HEK293 (cell line): Measurements from ENCODE around the gene DPP6.

Experiments used
- CTCF ChIA-PET: fragments of 350-600 bp; formaldehyde crosslinking; extraction: SDS; loops from one replicate; lab custom pipeline; 2021; ENCODE audit warnings: antibody characterized with exemption; lab: Yijun Ruan, JAX
- POLR2A ChIA-PET: fragments of 300-600 bp; formaldehyde crosslinking; extraction: SDS; loops from one replicate; lab custom pipeline; 2020; ENCODE audit warnings: antibody characterized with exemption, inconsistent platforms; lab: Yijun Ruan, JAX
- H3K27ac ChIP-seq: fragments of 200-500 bp; sonication (Bioruptor generic); 2 replicates; pipeline ENCODE4 v1.5.1; 2014; ENCODE audit warnings: low read depth, low read length, control low read depth, inconsistent platforms; ENCODE audit errors: extremely low read depth
- H3K36me3 ChIP-seq, 2 experiments: fragments of 200-500 bp in 1 of 2; sonication (Bioruptor generic) in 1 of 2; 1 replicate in 1 of 2; 2 replicates in 1 of 2; pipeline ENCODE4 v1.5.1; 2014 to 2017; ENCODE audit warnings: inconsistent platforms in 2 of 2, low read length in 2 of 2; ENCODE audit not compliant: control insufficient read depth in 2 of 2, insufficient read depth in 1 of 2
- H3K4me1 ChIP-seq: fragments of 200-500 bp; sonication (Bioruptor generic); 2 replicates; pipeline ENCODE4 v1.5.1; 2014; ENCODE audit warnings: mild to moderate bottlenecking, low read length, inconsistent platforms; ENCODE audit not compliant: control insufficient read depth, insufficient read depth
- H3K4me3 ChIP-seq: 2 replicates; pipeline ENCODE4 v1.5.1; 2011; ENCODE audit warnings: low read depth, mild to moderate bottlenecking, control low read depth, low read length, moderate library complexity
- H3K9me3 ChIP-seq: fragments of 200-500 bp; sonication (Bioruptor generic); 2 replicates; pipeline ENCODE4 v1.5.1; 2014; ENCODE audit warnings: low read depth, low read length, inconsistent platforms; ENCODE audit not compliant: control insufficient read depth, insufficient read depth
- KLF10 ChIP-seq: fragments of 450-650 bp; IDR thresholded peaks from 2 replicates; pipeline ENCODE4 v1.5.1; 2018; ENCODE audit warnings: missing biosample characterization, mild to moderate bottlenecking, missing genetic modification characterization
- MYNN ChIP-seq: fragments of 450-650 bp; formaldehyde crosslinking; IDR thresholded peaks from 2 replicates; pipeline ENCODE4 v1.5.1; 2016; ENCODE audit warnings: missing biosample characterization, missing genetic modification characterization, borderline replicate concordance
- PRDM2 ChIP-seq: fragments of 450-650 bp; formaldehyde crosslinking; IDR thresholded peaks from 2 replicates; pipeline ENCODE4 v1.5.1; 2016; ENCODE audit warnings: missing biosample characterization, missing genetic modification characterization, borderline replicate concordance
- SCRT1 ChIP-seq: fragments of 450-650 bp; formaldehyde crosslinking; IDR thresholded peaks from 2 replicates; pipeline ENCODE4 v1.5.1; 2016; ENCODE audit warnings: missing biosample characterization, missing genetic modification characterization, borderline replicate concordance
- ZBTB11 ChIP-seq: fragments of 450-650 bp; formaldehyde crosslinking; conservative IDR thresholded peaks from 2 replicates; pipeline ENCODE4 v1.5.1; 2016; ENCODE audit warnings: low read depth, missing biosample characterization, missing genetic modification characterization
- ZBTB20 ChIP-seq: fragments of 450-650 bp; formaldehyde crosslinking; IDR thresholded peaks from 2 replicates; pipeline ENCODE4 v1.5.1; 2016; ENCODE audit warnings: missing biosample characterization, missing genetic modification characterization
- ZBTB44 ChIP-seq: fragments of 450-650 bp; IDR thresholded peaks from 2 replicates; pipeline ENCODE4 v1.5.1; 2018; ENCODE audit warnings: missing biosample characterization, mild to moderate bottlenecking, missing genetic modification characterization
- ZIC2 ChIP-seq: fragments of 450-650 bp; formaldehyde crosslinking; IDR thresholded peaks from 2 replicates; pipeline ENCODE4 v1.5.1; 2016; ENCODE audit warnings: missing biosample characterization, missing genetic modification characterization
- ZNF140 ChIP-seq: fragments of 450-650 bp; formaldehyde crosslinking; IDR thresholded peaks from 2 replicates; pipeline ENCODE4 v1.5.1; 2016; ENCODE audit warnings: missing biosample characterization, missing genetic modification characterization
- ZNF449 ChIP-seq: fragments of 450-650 bp; formaldehyde crosslinking; IDR thresholded peaks from 2 replicates; pipeline ENCODE4 v1.5.1; 2017; ENCODE audit warnings: missing biosample characterization, mild to moderate bottlenecking, missing genetic modification characterization, moderate library complexity
- ZNF623 ChIP-seq: fragments of 450-650 bp; formaldehyde crosslinking; IDR thresholded peaks from 2 replicates; pipeline ENCODE4 v1.5.1; 2016; ENCODE audit warnings: missing biosample characterization, missing genetic modification characterization
- ZNF645 ChIP-seq: fragments of 450-650 bp; formaldehyde crosslinking; IDR thresholded peaks from 2 replicates; pipeline ENCODE4; 2016; ENCODE audit warnings: missing biosample characterization, missing genetic modification characterization
- ZNF792 ChIP-seq: fragments of 450-650 bp; formaldehyde crosslinking; IDR thresholded peaks from 2 replicates; pipeline ENCODE4 v1.5.1; 2016; ENCODE audit warnings: missing biosample characterization, missing genetic modification characterization
- TF ChIP-seq, protein P1 (sequence below): fragments of 450-650 bp; formaldehyde crosslinking; IDR thresholded peaks from 2 replicates; pipeline ENCODE4 v1.5.1; 2016; ENCODE audit warnings: missing biosample characterization, missing genetic modification characterization

DPP6 gene

GRCh38 chr7:154650275-154650674 is 598.1 kb downstream of the DPP6 start:
- TF ChIP-seq ZNF623 (tag by site-specific recombination): no peak
- Histone ChIP-seq H3K36me3 (no peaks in the 10 kb centered on the region), H3K4me1 (no peaks in the 10 kb centered on the region), H3K9me3 (no peaks in the 10 kb centered on the region), H3K4me3 (no peak overlapping the region), H3K27ac (no peak overlapping the region)
- ChIA-PET POLR2A (no interaction called here), CTCF (no interaction called here)

DNA sequence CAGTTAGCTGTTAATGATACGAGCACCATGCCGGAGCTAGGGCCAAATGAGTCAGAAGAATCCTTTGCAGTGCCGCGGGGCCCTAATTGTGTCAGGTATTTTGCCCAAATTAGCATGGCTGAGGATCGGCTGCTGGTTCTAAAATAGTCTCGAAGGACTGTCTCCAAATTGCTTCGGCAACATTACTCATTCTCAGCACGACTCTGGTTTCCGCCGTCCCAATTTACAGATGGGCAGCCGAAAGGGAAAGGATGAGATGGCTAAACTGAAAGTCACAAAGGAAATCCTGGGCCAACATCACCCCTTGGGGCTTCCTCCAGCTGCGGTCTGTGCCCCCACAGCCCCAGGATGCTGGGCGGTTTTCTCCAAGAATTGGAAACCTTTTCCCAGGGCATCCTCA is 599.3 kb downstream of the DPP6 start:
- POLR2A ChIA-PET: no interaction called here
- Histone ChIP-seq H3K9me3 (no peaks in the 10 kb centered on the region), H3K4me3 (no peak overlapping the region), H3K27ac (no peak overlapping the region)
- TF ChIP-seq ZBTB11: no peak
- TF ChIP-seq, all 188 proteins: peak for 0
- H3K36me3 ChIP-seq: no peaks in the 10 kb centered on the region
- H3K4me1 ChIP-seq: no peaks in the 10 kb centered on the region
- CTCF ChIA-PET: no interaction called here

- ChIA-PET POLR2A (no interaction called here), CTCF (no interaction called here)
- Histone ChIP-seq H3K4me1 (no peaks in the 10 kb centered on the region), H3K9me3 (no peaks in the 10 kb centered on the region), H3K36me3 (no peaks in the 10 kb centered on the region), H3K27ac (no peak overlapping the region), H3K4me3 (no peak overlapping the region)
- no peak for TF ChIP-seq SCRT1
- TF ChIP-seq ZNF449: no peak
- no peak for TF ChIP-seq ZNF140 (tag by site-specific recombination)
- TF ChIP-seq KLF10 (tag by site-specific recombination): no peak
- TF ChIP-seq ZNF645 (tag by site-specific recombination): no peak
- TF ChIP-seq ZIC2 (tag by site-specific recombination): no peak
- TF ChIP-seq PRDM2 (tag by site-specific recombination): no peak
- no peak for TF ChIP-seq ZBTB20
- TF ChIP-seq MYNN (tag by site-specific recombination): no peak
- no peak for TF ChIP-seq ZNF792
- TF ChIP-seq ZBTB44 (tag by site-specific recombination): no peak
- TF ChIP-seq, protein P1, sequence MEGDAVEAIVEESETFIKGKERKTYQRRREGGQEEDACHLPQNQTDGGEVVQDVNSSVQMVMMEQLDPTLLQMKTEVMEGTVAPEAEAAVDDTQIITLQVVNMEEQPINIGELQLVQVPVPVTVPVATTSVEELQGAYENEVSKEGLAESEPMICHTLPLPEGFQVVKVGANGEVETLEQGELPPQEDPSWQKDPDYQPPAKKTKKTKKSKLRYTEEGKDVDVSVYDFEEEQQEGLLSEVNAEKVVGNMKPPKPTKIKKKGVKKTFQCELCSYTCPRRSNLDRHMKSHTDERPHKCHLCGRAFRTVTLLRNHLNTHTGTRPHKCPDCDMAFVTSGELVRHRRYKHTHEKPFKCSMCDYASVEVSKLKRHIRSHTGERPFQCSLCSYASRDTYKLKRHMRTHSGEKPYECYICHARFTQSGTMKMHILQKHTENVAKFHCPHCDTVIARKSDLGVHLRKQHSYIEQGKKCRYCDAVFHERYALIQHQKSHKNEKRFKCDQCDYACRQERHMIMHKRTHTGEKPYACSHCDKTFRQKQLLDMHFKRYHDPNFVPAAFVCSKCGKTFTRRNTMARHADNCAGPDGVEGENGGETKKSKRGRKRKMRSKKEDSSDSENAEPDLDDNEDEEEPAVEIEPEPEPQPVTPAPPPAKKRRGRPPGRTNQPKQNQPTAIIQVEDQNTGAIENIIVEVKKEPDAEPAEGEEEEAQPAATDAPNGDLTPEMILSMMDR (tag by site-specific recombination): no peak
These were observed 600.4 kb downstream of the DPP6 start for GRCh38 chr7:154652564-154652963.
